Pancreas (tissue), 10 donors: ENCODE data around the gene FCN3. TPM values are rescaled to one million over a fixed set of nuclear protein-coding genes. Genes with fewer than 3 reads are reported as not detected.

Experiments
- ATAC-seq, 4 donors: fragments of 200-7000 bp; cut with Tn5 transposase; one replicate each; pipeline versions ENCODE4 v1.8.0 to v1.9.1; 2020; ENCODE audit warnings: mild to moderate bottlenecking in 4 of 4, moderate library complexity in 4 of 4
- DNase-seq, 6 donors: peaks; one replicate each; pipeline ENCODE4 v3.0.0-alpha.2; 2020
- FAIRE-seq: peaks from 2 replicates; lab custom pipeline; 2012; peaks lifted over from hg19 to GRCh38; lab: Jason Lieb, UNC
- H3K27ac ChIP-seq, 4 donors: fragments of 200-600 bp; sonication (generic); 1 replicate in 3 of 4; 2 replicates in 1 of 4; pipeline versions ENCODE4 v1.5.0 to v1.8.0; 2020
- H3K27me3 ChIP-seq, 4 donors: fragments of 200-600 bp; one replicate each; pipeline ENCODE4 v1.8.0; 2021
- H3K36me3 ChIP-seq, 3 donors: fragments of 200-600 bp; sonication (generic) in 1 of 3; one replicate each; pipeline versions ENCODE4 v1.5.0 to v1.8.0; 2020 to 2021
- H3K4me1 ChIP-seq, 3 donors: fragments of 200-600 bp; one replicate each; pipeline ENCODE4 v1.8.0; 2021
- H3K4me3 ChIP-seq, 4 donors: fragments of 200-600 bp; sonication (generic) in 2 of 4; one replicate each; pipeline versions ENCODE4 v1.5.0 to v1.8.0; 2020 to 2021
- H3K9me3 ChIP-seq, 4 donors: fragments of 200-600 bp; one replicate each; pipeline ENCODE4 v1.8.0; 2021
- CTCF ChIP-seq, 4 donors: fragments of 200-600 bp; sonication (generic) in 3 of 4; IDR thresholded peaks; one replicate each; pipeline versions ENCODE4 v1.5.0 to v1.8.0; 2021; ENCODE audit warnings: antibody characterized with exemption in 4 of 4
- WGBS, 2 donors: extraction: QIAGEN DNeasy Blood & Tissue Kit; methylation state at CpG; one replicate each; pipeline ENCODE4 v1.1.7; 2013; 5-methylcytosine and 5-hydroxymethylcytosine counted together
- intact Hi-C, 3 donors: fragments of 100-400 bp; cut with DNase I; formaldehyde crosslinking; loops; one replicate each; pipeline versions ENCODE4 v1.11.1 to v1.14.2; 2022
- polyA plus RNA-seq, 2 donors: library from polyadenylated mRNA; stranded (reverse); fragments of 200-250 nt; gene quantifications; one replicate each; pipeline ENCODE4 v1.2.3, GENCODE V29; 2013
- total RNA-seq, 6 donors: library from RNA; stranded (reverse); fragmentation: NEBNext Ultra II Directional in 4 of 6; extraction: Animal tissue kit (Norgen Biotek cat#: 25700) in 4 of 6; gene quantifications; one replicate each; pipeline versions ENCODE4 v1.2.1 to v1.2.4, GENCODE V29; 2021 to 2023
- donor health status: healthy with polysubstance abuse.
- donor health status: DM: no; HTN: no; CAD: no; lungs with moderate emphysema.
- donor health status: DM: no; HTN: no; CAD: no.
- donor health status: control.
- donor health status: control.
- donor health status: Bipolar disorder and iron deficiency.
- donor health status: DM: yes; HTN: yes; CAD: no.
- donor health status: DM: no; HTN: no; CAD: no.
- donor health status: DM: no; HTN: no; CAD: no.
- donor health status: DM: yes; HTN: yes; CAD: no.

FCN3 gene
- total RNA-seq: 1 to 10 TPM in 5 of 6 donors, under 1 TPM in 1; 0.39 to 8.5 (median 2.2) TPM
- polyA plus RNA-seq: 10 to 100 TPM; 16.9 to 19.7 TPM

DNA sequence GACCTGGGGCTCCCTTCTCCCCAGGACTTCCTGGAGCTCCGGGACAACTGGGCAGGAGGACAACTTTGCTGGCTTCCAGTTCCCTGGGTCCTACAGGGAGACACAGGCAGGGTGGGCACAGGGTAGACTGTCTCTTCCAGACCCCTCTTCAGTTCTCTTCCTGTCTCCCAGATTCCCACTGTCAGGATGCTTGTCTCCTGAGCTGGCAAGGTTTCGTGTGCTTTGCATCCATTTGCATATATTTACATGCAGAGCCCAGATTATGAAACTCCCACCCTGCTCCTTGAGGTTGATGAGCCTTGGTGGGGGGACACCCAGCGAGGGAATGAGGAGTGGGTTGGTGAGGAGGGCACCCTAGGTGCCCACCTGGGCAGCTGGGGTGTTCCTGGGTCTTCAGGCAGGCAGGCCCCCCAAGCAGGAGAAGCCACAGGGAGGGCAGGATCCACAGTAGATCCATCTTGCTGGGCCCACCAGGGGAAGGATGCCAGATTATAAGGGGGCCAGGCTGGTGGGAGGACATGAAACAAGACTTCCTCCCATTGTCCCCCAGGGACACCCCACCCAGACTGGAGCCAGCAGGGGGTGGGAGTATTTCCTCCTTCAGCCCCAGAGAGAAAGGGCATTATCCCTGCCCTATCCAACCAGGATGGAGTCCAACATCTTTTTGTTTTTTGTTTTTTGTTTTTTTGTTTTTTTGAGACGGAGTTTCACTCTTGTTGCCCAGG, at the start of gene FCN3:
Gene FCN3 (minus strand): TSS at position 463 of the 725 bp plus-strand sequence. CDS start 6 bp downstream, at position 457.
- ATAC-seq (no peak), FAIRE-seq (no peak), DNase-seq (no peak)
- no peak for TF ChIP-seq CTCF (IDR thresholded peaks at IDR 0.05)
- no peaks in the 10 kb centered on the region for H3K9me3 ChIP-seq
- 64 to 71% methylated on average over 4 of the region's 4 CpGs for WGBS, 2 donors
- no peaks in the 10 kb centered on the region for H3K27me3 ChIP-seq
- H3K4me1 ChIP-seq: no peaks in the 10 kb centered on the region
- no peak within 1 kb of the TSS for H3K27ac ChIP-seq
- intact Hi-C loops: no loop called here
- no peaks in the 10 kb centered on the region for H3K36me3 ChIP-seq
- no peak within 1 kb of the TSS for H3K4me3 ChIP-seq

DNA sequence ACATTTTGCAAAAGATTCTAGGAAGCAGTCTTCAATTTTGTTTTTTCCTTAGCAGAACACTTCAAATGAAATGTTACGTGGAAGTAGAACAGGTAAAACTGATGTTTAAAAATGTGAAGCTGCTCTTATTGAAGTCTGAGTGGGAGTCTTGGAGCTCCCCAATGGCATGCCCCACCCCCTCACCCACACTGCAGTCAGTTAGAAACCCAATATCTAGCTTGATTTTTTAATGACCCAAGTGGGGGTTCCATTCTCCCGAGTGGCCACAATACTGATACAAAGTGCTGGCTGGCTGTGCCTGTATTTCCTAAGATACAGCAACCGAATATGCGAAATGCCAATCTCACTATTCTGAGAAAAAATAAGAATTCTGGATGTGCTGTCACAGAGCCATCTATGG, 49.1 kb upstream of the FCN3 start:
- FAIRE-seq: no peak
- Histone ChIP-seq H3K36me3 (peaks cover 0 to 22% (median 10%) of the 10 kb centered on the region in 3 donors), H3K27ac (no peak overlapping the region), H3K4me3 (no peak overlapping the region), H3K9me3 (no peaks in the 10 kb centered on the region), H3K4me1 (peaks cover 0 to 4% (median 0%) of the 10 kb centered on the region in 3 donors), H3K27me3 (no peaks in the 10 kb centered on the region)
- ATAC-seq: no peak
- DNase-seq: no peak
- no peak for TF ChIP-seq CTCF (IDR thresholded peaks at IDR 0.05)
- intact Hi-C loops: loop anchor here in 1 of 3 donors (10.0 kb wide), 1 partner anchor 111 kb away; no protein-coding TSS in a partner anchor
- WGBS, 2 donors: 84 to 86% methylated on average over 4 of the region's 4 CpGs

DNA sequence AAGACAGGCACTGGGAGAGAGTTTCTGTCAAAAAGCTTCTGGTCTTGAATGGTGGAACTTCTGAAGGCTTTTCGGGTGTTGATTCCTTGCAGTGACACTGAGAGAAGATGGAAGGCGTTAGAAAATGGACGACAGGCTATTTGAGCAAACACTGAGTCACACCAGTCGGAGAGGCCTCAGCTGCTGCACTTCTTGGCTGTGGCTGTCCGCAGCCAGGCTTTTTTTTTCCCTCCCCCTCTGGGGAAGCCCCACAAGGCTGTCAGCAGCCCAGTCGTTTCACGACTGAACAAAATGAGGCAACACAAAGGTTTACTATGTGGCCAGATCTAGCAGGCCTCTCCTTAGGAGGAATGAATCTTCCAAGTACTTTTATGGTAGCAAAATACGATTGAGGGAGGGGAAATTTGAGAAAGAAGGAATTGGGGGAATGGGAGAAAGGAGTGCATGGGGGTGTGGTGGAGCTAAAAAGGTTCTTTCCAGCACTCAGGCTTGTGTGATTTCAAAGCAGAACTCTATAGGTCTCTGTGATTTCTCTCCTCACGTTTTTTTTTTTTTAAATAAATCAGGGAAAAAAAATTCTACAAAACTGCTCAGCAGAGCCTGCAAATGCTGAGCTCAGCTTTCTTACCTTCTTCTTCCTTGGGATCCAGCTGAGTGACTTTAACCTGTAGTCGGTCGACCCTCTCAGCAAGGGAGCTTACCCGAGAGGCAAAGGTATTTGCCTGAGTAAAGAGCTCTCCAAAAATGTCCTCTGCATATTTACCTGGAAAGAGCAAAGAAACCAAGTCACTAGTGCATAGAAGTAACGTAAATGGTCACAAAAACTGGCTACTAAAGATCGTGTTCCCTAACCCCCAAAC, 43.9 kb upstream of the FCN3 start:
- Histone ChIP-seq H3K27me3 (no peaks in the 10 kb centered on the region), H3K4me1 (peaks cover 0 to 8% (median 0%) of the 10 kb centered on the region in 3 donors), H3K4me3 (no peak overlapping the region), H3K36me3 (peaks cover 0 to 39% (median 18%) of the 10 kb centered on the region in 3 donors), H3K9me3 (no peaks in the 10 kb centered on the region), H3K27ac (peak overlapping the region in 2 of 4 donors; percentile 34 to 45)
- peak; percentile 62 to 92 (median 82) for ATAC-seq
- peak in 3 of 6 donors; percentile 50 to 72 (median 58) for DNase-seq
- intact Hi-C loops: no loop called here
- no peak for TF ChIP-seq CTCF (IDR thresholded peaks at IDR 0.05)
- FAIRE-seq: no peak
- WGBS, 2 donors: 45 to 49% methylated on average over 14 of the region's 14 CpGs

DNA sequence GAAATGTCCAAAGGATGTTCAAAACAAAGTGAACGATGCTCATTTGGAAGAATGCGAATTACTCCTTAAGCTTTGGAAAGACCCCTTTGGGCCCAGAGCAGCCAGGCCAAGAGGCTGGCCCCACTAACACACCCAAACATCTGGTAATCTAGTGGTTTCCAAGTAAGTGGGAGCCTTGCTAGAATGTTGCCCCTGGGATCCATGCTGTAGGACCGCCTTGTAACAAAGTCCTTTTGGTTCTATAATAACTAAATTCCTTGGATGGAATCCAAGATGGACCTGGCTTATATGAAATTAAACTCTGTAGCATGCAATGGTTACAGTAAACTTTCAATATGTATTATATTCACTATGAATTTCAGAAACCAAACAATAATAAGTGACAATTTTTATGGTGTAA, 43.1 kb upstream of the FCN3 start:
- 84 to 87% methylated on average over 3 of the region's 3 CpGs for WGBS, 2 donors
- H3K27ac ChIP-seq: peak overlapping the region in 2 of 4 donors; percentile 34 to 45
- no peak for FAIRE-seq

More for the DNA sequence above, 43.1 kb upstream of the FCN3 start:
- no peak for TF ChIP-seq CTCF (IDR thresholded peaks at IDR 0.05)
- Histone ChIP-seq H3K36me3 (peaks cover 0 to 47% (median 18%) of the 10 kb centered on the region in 3 donors), H3K9me3 (no peaks in the 10 kb centered on the region), H3K4me3 (no peak overlapping the region), H3K27me3 (no peaks in the 10 kb centered on the region), H3K4me1 (peaks cover 0 to 8% (median 0%) of the 10 kb centered on the region in 3 donors)
- DNase-seq (no peak), ATAC-seq (no peak)
- intact Hi-C loops: no loop called here
